KOPT-K1 (cell line): ENCODE measurements around the gene ACTA2.

Source experiments
- H3K27ac ChIP-seq: fragments of 200-600 bp; sonication (generic); 2 replicates; pipeline ENCODE4 v1.5.1; 2016; ENCODE audit warnings: antibody characterized with exemption, mild to moderate bottlenecking, low read depth, low read length; ENCODE audit not compliant: poor library complexity, severe bottlenecking
- H3K36me3 ChIP-seq: fragments of 200-600 bp; sonication (generic); 2 replicates; pipeline ENCODE4 v1.5.1; 2017; ENCODE audit warnings: antibody characterized with exemption, mild to moderate bottlenecking, low read length, moderate library complexity; ENCODE audit not compliant: insufficient read depth
- H3K9me3 ChIP-seq: fragments of 200-600 bp; sonication (generic); 2 replicates; pipeline ENCODE4 v1.5.1; 2017; ENCODE audit warnings: antibody characterized with exemption, low read length, mild to moderate bottlenecking; ENCODE audit not compliant: insufficient read depth, poor library complexity, severe bottlenecking

Gene ACTA2

GRCh38 chr10:88971221-88972061 lies 18.9 kb upstream of the ACTA2 start:
- H3K9me3 ChIP-seq, result no peaks in the 10 kb centered on the region
- no peak overlapping the region for H3K27ac ChIP-seq
- no peaks in the 10 kb centered on the region for H3K36me3 ChIP-seq

- no peaks in the 10 kb centered on the region for H3K36me3 ChIP-seq
- no peak overlapping the region for H3K27ac ChIP-seq
- no peaks in the 10 kb centered on the region for H3K9me3 ChIP-seq
Observed at GRCh38 chr10:88968391-88968790, 15.8 kb upstream of the ACTA2 start.

- H3K36me3 ChIP-seq, result no peaks in the 10 kb centered on the region
- H3K27ac ChIP-seq, result no peak overlapping the region
Observed at GRCh38 chr10:88966797-88967196, 14.2 kb upstream of the ACTA2 start.

GRCh38 chr10:88964869-88965415 lies 12.4 kb upstream of the ACTA2 start:
- no peak overlapping the region for H3K27ac ChIP-seq
- H3K9me3 ChIP-seq, result no peaks in the 10 kb centered on the region
- H3K36me3 ChIP-seq, result no peaks in the 10 kb centered on the region

More at GRCh38 chr10:88966797-88967196, 14.2 kb upstream of the ACTA2 start:
- no peaks in the 10 kb centered on the region for H3K9me3 ChIP-seq

GRCh38 chr10:88964360-88964759 lies 11.8 kb upstream of the ACTA2 start:
- Histone ChIP-seq H3K9me3 (no peaks in the 10 kb centered on the region), H3K27ac (no peak overlapping the region), H3K36me3 (no peaks in the 10 kb centered on the region)

GRCh38 chr10:88963318-88963717 lies 10.7 kb upstream of the ACTA2 start:
- H3K9me3 ChIP-seq, result no peaks in the 10 kb centered on the region
- H3K36me3 ChIP-seq, result no peaks in the 10 kb centered on the region
- no peak overlapping the region for H3K27ac ChIP-seq

GRCh38 chr10:88962336-88962735 lies 9.8 kb upstream of the ACTA2 start:
- H3K36me3 ChIP-seq, result no peaks in the 10 kb centered on the region
- no peak overlapping the region for H3K27ac ChIP-seq
- no peaks in the 10 kb centered on the region for H3K9me3 ChIP-seq

GRCh38 chr10:88961266-88961665 lies 8.7 kb upstream of the ACTA2 start:
- Histone ChIP-seq H3K9me3 (no peaks in the 10 kb centered on the region), H3K36me3 (no peaks in the 10 kb centered on the region), H3K27ac (no peak overlapping the region)

GRCh38 chr10:88960802-88961201 lies 8.2 kb upstream of the ACTA2 start:
- Histone ChIP-seq H3K27ac (no peak overlapping the region), H3K9me3 (no peaks in the 10 kb centered on the region), H3K36me3 (no peaks in the 10 kb centered on the region)

- H3K27ac ChIP-seq, result no peak overlapping the region
- H3K36me3 ChIP-seq, result no peaks in the 10 kb centered on the region
- H3K9me3 ChIP-seq, result no peaks in the 10 kb centered on the region
Observed at GRCh38 chr10:88958721-88959120, 6.1 kb upstream of the ACTA2 start.

- H3K27ac ChIP-seq, result no peak overlapping the region
- H3K9me3 ChIP-seq, result no peaks in the 10 kb centered on the region
- no peaks in the 10 kb centered on the region for H3K36me3 ChIP-seq
Observed at GRCh38 chr10:88957381-88957780, 4.8 kb upstream of the ACTA2 start.

- Histone ChIP-seq H3K36me3 (no peaks in the 10 kb centered on the region; the same call in 1 of the 2 replicates), H3K9me3 (no peaks in the 10 kb centered on the region), H3K27ac (no peak overlapping the region)
Observed at GRCh38 chr10:88954458-88955083, 2.0 kb upstream of the ACTA2 start.

GRCh38 chr10:88953662-88954061 lies 1.1 kb upstream of the ACTA2 start:
- no peak overlapping the region for H3K27ac ChIP-seq
- H3K36me3 ChIP-seq, result no peaks in the 10 kb centered on the region; the same call in 1 of the 2 replicates
- H3K9me3 ChIP-seq, result no peaks in the 10 kb centered on the region

GRCh38 chr10:88949912-88950837 lies 2.4 kb downstream of the ACTA2 start:
- no peaks in the 10 kb centered on the region for H3K9me3 ChIP-seq
- no peaks in the 10 kb centered on the region; the same call in 1 of the 2 replicates for H3K36me3 ChIP-seq
- no peak overlapping the region for H3K27ac ChIP-seq

GRCh38 chr10:88949051-88949450 lies 3.5 kb downstream of the ACTA2 start:
- Histone ChIP-seq H3K36me3 (no peaks in the 10 kb centered on the region; the same call in none of the 2 replicates), H3K27ac (no peak overlapping the region), H3K9me3 (no peaks in the 10 kb centered on the region)
